Vagina (tissue), 2 donors: Measurements from ENCODE around the gene PRODH2. TPM values are rescaled to one million over a fixed set of nuclear protein-coding genes. Genes with fewer than 3 reads are reported as not detected.
A peak's percentile ranks its signal among the peaks of the same experiment; 100 is the strongest.

Source experiments
- DNase-seq, 2 donors: peaks; one replicate each; pipeline ENCODE4 v3.0.0-alpha.2; 2017; ENCODE audit errors: extremely low spot score in 2 of 2
- H3K27ac ChIP-seq: fragments of 200-600 bp; sonication (generic); one replicate; pipeline ENCODE4 v1.5.1; 2019
- H3K27me3 ChIP-seq: fragments of 200-600 bp; sonication (generic); one replicate; pipeline ENCODE4 v1.5.1; 2019
- H3K36me3 ChIP-seq, 2 donors: fragments of 200-600 bp; sonication (generic); one replicate each; pipeline ENCODE4 v1.5.1; 2017 to 2019
- H3K4me1 ChIP-seq: fragments of 200-600 bp; sonication (generic); one replicate; pipeline ENCODE4 v1.5.1; 2019
- H3K4me3 ChIP-seq, 2 donors: fragments of 200-600 bp; sonication (generic); 1 replicate in 1 of 2; 2 replicates in 1 of 2; pipeline ENCODE4 v1.5.1; 2016 to 2019
- H3K9me3 ChIP-seq: fragments of 200-600 bp; sonication (generic); one replicate; pipeline ENCODE4 v1.5.1; 2019
- CTCF ChIP-seq, 3 experiments: fragments of 450-650 bp in 2 of 3; fragments of 200-600 bp in 1 of 3; sonication (generic) in 1 of 3; IDR thresholded peaks; one replicate each; pipeline ENCODE4 v1.5.1; 2017 to 2019; ENCODE audit warnings: antibody characterized with exemption in 3 of 3, mild to moderate bottlenecking in 2 of 3, moderate library complexity in 2 of 3
- POLR2A ChIP-seq, 2 donors: fragments of 450-650 bp; IDR thresholded peaks; one replicate each; pipeline ENCODE4 v1.6.1; 2017; ENCODE audit warnings: antibody characterized with exemption in 2 of 2, mild to moderate bottlenecking in 2 of 2, moderate library complexity in 2 of 2
- POLR2AphosphoS5 ChIP-seq, 2 donors: sonication (generic); formaldehyde crosslinking; IDR thresholded peaks; one replicate each; pipeline ENCODE4 v1.9.0; 2017; ENCODE audit warnings: antibody characterized with exemption in 2 of 2, mild to moderate bottlenecking in 2 of 2, low read depth in 1 of 2; ENCODE audit not compliant: insufficient read depth in 1 of 2
- intact Hi-C: fragments of 100-400 bp; cut with DNase I; formaldehyde crosslinking; loops from one replicate; pipeline ENCODE4 v1.15.1; 2023
- total RNA-seq: library from RNA; depleted of rRNA; stranded (reverse); fragments of >200 nt; gene quantifications from one replicate; pipeline ENCODE4 v1.2.3, GENCODE V29; 2016

Gene PRODH2
- total RNA-seq, 1 donor from 2014 or later = not detected

- intact Hi-C loops = no loop called here
- Histone ChIP-seq H3K27ac (no peak overlapping the region), H3K4me1 (peaks cover 22% of the 10 kb centered on the region), H3K36me3 (no peaks in the 10 kb centered on the region), H3K4me3 (no peak overlapping the region), H3K27me3 (peaks cover 9% of the 10 kb centered on the region), H3K9me3 (no peaks in the 10 kb centered on the region)
- DNase-seq = no peak
- TF ChIP-seq POLR2AphosphoS5 (IDR thresholded peaks at IDR 0.05; ENCODE audit: insufficient read depth in 1 of 2, low read depth in 1 of 2) (no peak), POLR2A (IDR thresholded peaks at IDR 0.05) (no peak), CTCF (IDR thresholded peaks at IDR 0.05) (no peak)
These were observed 33.5 kb upstream of the PRODH2 start for GRCh38 chr19:35846038-35846668.

GRCh38 chr19:35845215-35846037, 32.8 kb upstream of the PRODH2 start:
- Histone ChIP-seq H3K4me1 (peaks cover 22% of the 10 kb centered on the region), H3K36me3 (no peaks in the 10 kb centered on the region), H3K9me3 (no peaks in the 10 kb centered on the region), H3K27me3 (peaks cover 9% of the 10 kb centered on the region), H3K4me3 (peak overlapping the region; percentile 15 to 21), H3K27ac (no peak overlapping the region)
- intact Hi-C loops = no loop called here
- TF ChIP-seq CTCF (IDR thresholded peaks at IDR 0.05) (no peak), POLR2A (IDR thresholded peaks at IDR 0.05) (no peak), POLR2AphosphoS5 (IDR thresholded peaks at IDR 0.05; ENCODE audit: insufficient read depth in 1 of 2, low read depth in 1 of 2) (no peak)
- no peak for DNase-seq

GRCh38 chr19:35844482-35845214, 32.0 kb upstream of the PRODH2 start:
- no peak for DNase-seq
- TF ChIP-seq POLR2AphosphoS5 (IDR thresholded peaks at IDR 0.05; ENCODE audit: insufficient read depth in 1 of 2, low read depth in 1 of 2) (no peak), POLR2A (IDR thresholded peaks at IDR 0.05) (no peak), CTCF (IDR thresholded peaks at IDR 0.05) (no peak)
- intact Hi-C loops = no loop called here
- no peak overlapping the region for H3K27ac ChIP-seq
- no peaks in the 10 kb centered on the region for H3K9me3 ChIP-seq
- no peak overlapping the region for H3K4me3 ChIP-seq
- H3K36me3 ChIP-seq = no peaks in the 10 kb centered on the region
- peaks cover 22% of the 10 kb centered on the region for H3K4me1 ChIP-seq
- H3K27me3 ChIP-seq = peaks cover 9% of the 10 kb centered on the region

GRCh38 chr19:35843676-35844481, 31.2 kb upstream of the PRODH2 start:
- Histone ChIP-seq H3K4me1 (peaks cover 22% of the 10 kb centered on the region), H3K4me3 (no peak overlapping the region), H3K9me3 (no peaks in the 10 kb centered on the region), H3K27me3 (peaks cover 9% of the 10 kb centered on the region), H3K36me3 (no peaks in the 10 kb centered on the region), H3K27ac (no peak overlapping the region)
- intact Hi-C loops = no loop called here
- DNase-seq = no peak
- TF ChIP-seq POLR2AphosphoS5 (IDR thresholded peaks at IDR 0.05; ENCODE audit: insufficient read depth in 1 of 2, low read depth in 1 of 2) (no peak), CTCF (IDR thresholded peaks at IDR 0.05) (no peak), POLR2A (IDR thresholded peaks at IDR 0.05) (no peak)
